Measurements from ENCODE around the gene MSRB3. TPM values are rescaled to one million over a fixed set of nuclear protein-coding genes. Genes with fewer than 3 reads are reported as not detected.

Gene MSRB3
- total RNA-seq, 1 donor from 2014 or later: 52.5 TPM

DNA sequence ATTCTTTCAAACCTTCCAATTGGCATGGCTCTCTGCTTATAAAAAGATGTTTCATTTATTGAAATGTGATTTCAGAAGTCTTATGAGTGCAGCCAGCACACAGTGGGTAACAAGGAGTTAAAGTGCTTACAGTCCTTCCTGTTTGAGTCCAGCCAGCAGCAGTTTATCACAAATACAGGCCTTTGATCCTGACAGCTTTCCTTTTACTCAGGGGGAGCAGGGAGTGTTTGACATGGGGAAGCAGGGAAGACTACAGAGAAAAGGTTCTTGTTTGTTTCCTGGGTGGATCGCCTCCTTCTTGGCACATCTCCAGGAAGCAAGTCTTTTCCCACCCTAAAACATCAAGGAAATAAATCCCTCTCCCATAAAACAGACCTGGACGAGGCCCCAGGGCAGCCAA lies 216.1 kb downstream of the MSRB3 start:
- intact Hi-C loops (cut with DNase I): no loop called here
- TF ChIP-seq POLR2AphosphoS5 (IDR thresholded peaks at IDR 0.05; ENCODE audit: insufficient read depth in 1 of 2, low read depth in 1 of 2): no peak
- no peak for TF ChIP-seq POLR2A (IDR thresholded peaks at IDR 0.05)
- H3K27me3 ChIP-seq: no peaks in the 10 kb centered on the region
- H3K4me3 ChIP-seq: no peak overlapping the region
- H3K4me1 ChIP-seq: no peaks in the 10 kb centered on the region
- no peak for DNase-seq (ENCODE audit: extremely low spot score in 2 of 2)
- H3K27ac ChIP-seq: no peak overlapping the region
- H3K36me3 ChIP-seq: no peaks in the 10 kb centered on the region
- H3K9me3 ChIP-seq: no peaks in the 10 kb centered on the region

DNA sequence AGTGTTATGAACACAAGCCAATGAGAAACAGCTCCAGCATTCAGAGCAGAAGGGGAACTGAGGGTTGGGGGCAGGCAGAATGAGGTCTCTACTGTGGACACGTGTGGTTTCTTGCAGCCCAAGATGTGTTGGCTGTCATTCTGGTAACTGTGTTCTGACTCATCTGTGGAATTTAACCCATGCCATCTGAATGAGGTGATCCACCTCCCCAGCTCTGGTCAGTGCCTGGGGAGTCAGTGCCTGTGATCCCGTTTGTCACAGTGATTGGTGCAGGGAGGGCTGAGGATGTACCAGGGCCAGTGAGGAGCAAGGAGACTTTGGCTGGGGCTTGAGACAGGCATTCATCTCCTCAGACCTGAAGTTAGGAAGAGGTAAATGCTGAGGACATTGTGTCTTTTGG lies 216.8 kb downstream of the MSRB3 start:
- TF ChIP-seq POLR2AphosphoS5 (IDR thresholded peaks at IDR 0.05; ENCODE audit: insufficient read depth in 1 of 2, low read depth in 1 of 2): no peak
- TF ChIP-seq, protein P1, sequence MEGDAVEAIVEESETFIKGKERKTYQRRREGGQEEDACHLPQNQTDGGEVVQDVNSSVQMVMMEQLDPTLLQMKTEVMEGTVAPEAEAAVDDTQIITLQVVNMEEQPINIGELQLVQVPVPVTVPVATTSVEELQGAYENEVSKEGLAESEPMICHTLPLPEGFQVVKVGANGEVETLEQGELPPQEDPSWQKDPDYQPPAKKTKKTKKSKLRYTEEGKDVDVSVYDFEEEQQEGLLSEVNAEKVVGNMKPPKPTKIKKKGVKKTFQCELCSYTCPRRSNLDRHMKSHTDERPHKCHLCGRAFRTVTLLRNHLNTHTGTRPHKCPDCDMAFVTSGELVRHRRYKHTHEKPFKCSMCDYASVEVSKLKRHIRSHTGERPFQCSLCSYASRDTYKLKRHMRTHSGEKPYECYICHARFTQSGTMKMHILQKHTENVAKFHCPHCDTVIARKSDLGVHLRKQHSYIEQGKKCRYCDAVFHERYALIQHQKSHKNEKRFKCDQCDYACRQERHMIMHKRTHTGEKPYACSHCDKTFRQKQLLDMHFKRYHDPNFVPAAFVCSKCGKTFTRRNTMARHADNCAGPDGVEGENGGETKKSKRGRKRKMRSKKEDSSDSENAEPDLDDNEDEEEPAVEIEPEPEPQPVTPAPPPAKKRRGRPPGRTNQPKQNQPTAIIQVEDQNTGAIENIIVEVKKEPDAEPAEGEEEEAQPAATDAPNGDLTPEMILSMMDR (IDR thresholded peaks at IDR 0.05): no peak
- TF ChIP-seq POLR2A (IDR thresholded peaks at IDR 0.05): no peak
- no peaks in the 10 kb centered on the region for H3K9me3 ChIP-seq
- intact Hi-C loops (cut with DNase I): no loop called here

DNA sequence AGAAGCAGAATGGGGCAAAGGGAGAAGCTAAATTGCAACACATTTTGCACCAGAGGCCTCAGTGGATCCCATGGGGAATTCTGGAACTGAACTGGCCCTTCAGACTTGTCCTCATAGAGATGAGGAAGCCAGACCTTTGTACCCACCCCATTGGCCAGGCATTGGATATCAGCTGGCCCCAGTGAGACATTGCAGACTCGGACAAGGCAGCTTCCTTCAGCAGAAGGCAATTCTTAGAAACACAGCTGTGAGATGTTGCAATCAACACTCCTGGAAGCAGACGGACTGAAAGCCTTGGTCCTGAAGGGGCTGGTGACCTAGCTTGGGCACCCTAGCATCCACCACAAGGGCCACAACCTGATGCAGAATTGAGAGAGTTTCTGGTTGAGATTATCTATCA lies 218.1 kb downstream of the MSRB3 start:
- intact Hi-C loops (cut with DNase I): no loop called here
- TF ChIP-seq, protein P1 (IDR thresholded peaks at IDR 0.05): no peak
- TF ChIP-seq POLR2AphosphoS5 (IDR thresholded peaks at IDR 0.05; ENCODE audit: insufficient read depth in 1 of 2, low read depth in 1 of 2): no peak
- no peak for TF ChIP-seq POLR2A (IDR thresholded peaks at IDR 0.05)
- Histone ChIP-seq H3K27me3 (no peaks in the 10 kb centered on the region), H3K9me3 (no peaks in the 10 kb centered on the region), H3K36me3 (no peaks in the 10 kb centered on the region), H3K4me3 (no peak overlapping the region), H3K4me1 (peaks cover 11% of the 10 kb centered on the region), H3K27ac (no peak overlapping the region)
- DNase-seq (ENCODE audit: extremely low spot score in 2 of 2): no peak

More for the DNA sequence above, 216.8 kb downstream of the MSRB3 start:
- Histone ChIP-seq H3K27me3 (no peaks in the 10 kb centered on the region), H3K27ac (no peak overlapping the region), H3K4me3 (no peak overlapping the region), H3K36me3 (no peaks in the 10 kb centered on the region), H3K4me1 (no peaks in the 10 kb centered on the region)
- DNase-seq (ENCODE audit: extremely low spot score in 2 of 2): no peak

DNA sequence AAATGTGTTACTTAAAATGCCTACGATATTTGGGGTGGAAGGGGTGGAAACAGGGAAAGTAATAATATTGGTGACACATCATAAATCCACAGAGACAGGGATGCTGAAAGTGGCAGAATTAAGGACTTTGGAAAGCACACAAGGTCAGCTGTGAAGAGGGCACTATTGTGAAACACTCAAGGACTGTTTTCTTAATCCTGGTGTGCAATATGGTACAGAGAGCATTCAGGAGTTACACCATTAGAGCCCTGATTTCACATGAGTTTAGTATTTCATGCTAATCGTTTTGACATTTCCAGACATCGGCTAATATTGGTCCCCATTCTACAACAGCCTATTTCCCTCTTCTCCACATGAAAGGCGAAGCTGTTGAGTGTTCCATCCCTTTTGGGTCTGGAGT lies 219.2 kb downstream of the MSRB3 start:
- peaks cover 11% of the 10 kb centered on the region for H3K4me1 ChIP-seq
- no peak overlapping the region for H3K27ac ChIP-seq
- TF ChIP-seq POLR2AphosphoS5 (IDR thresholded peaks at IDR 0.05; ENCODE audit: insufficient read depth in 1 of 2, low read depth in 1 of 2) (no peak), POLR2A (IDR thresholded peaks at IDR 0.05) (no peak)
- TF ChIP-seq, protein P1 (IDR thresholded peaks at IDR 0.05): no peak
- no peaks in the 10 kb centered on the region for H3K27me3 ChIP-seq
- intact Hi-C loops (cut with DNase I): no loop called here
- H3K9me3 ChIP-seq: no peaks in the 10 kb centered on the region
- H3K36me3 ChIP-seq: no peaks in the 10 kb centered on the region
- no peak overlapping the region for H3K4me3 ChIP-seq
- DNase-seq (ENCODE audit: extremely low spot score in 2 of 2): no peak

DNA sequence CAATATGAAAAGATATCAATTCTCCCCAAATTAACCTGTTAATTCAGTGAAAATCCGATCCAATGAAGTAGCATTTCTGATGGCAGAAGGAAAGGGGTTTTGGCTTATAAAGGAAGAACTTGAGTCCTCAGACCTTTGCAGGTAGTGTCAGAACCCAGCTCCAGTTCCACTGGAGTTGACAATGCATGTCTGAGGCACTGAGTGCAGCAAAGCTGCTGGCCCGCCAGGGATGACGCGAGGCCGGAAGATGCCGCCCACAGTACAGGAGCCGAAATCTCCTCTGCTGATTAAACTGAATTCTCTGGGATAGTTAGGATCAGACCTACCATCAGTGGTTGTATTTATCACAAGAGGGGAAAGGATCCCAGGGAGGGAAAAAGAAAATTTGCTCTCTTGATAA lies 220.7 kb downstream of the MSRB3 start:
- Histone ChIP-seq H3K9me3 (no peaks in the 10 kb centered on the region), H3K27me3 (no peaks in the 10 kb centered on the region), H3K4me1 (peaks cover 11% of the 10 kb centered on the region), H3K4me3 (no peak overlapping the region), H3K36me3 (no peaks in the 10 kb centered on the region), H3K27ac (no peak overlapping the region)
- no peak for DNase-seq (ENCODE audit: extremely low spot score in 2 of 2)
- TF ChIP-seq POLR2AphosphoS5 (IDR thresholded peaks at IDR 0.05; ENCODE audit: insufficient read depth in 1 of 2, low read depth in 1 of 2) (no peak), POLR2A (IDR thresholded peaks at IDR 0.05) (no peak)
- TF ChIP-seq, protein P1 (IDR thresholded peaks at IDR 0.05): no peak
- intact Hi-C loops (cut with DNase I): no loop called here
